Left lung (tissue), 14 donors: Measurements from ENCODE around the gene ZNF555. TPM values are rescaled to one million over a fixed set of nuclear protein-coding genes. Genes with fewer than 3 reads are reported as not detected.
"Not testable (repeated sequence)": the region's sequence is repeated elsewhere in the genome, so short reads cannot be mapped to it uniquely, and the experiment has no call there.

Experiments used
- ATAC-seq: fragments of 200-7000 bp; cut with Tn5 transposase; one replicate; pipeline ENCODE4 v1.9.1; 2020; ENCODE audit warnings: moderate library complexity
- DNase-seq, 4 donors: peaks; one replicate each; pipeline ENCODE4 v3.0.0-alpha.2; 2013 to 2020
- H3K27ac ChIP-seq, 2 donors: fragments of 200-600 bp; sonication (generic) in 1 of 2; one replicate each; pipeline versions ENCODE4 v1.5.0 to v1.8.0; 2020 to 2021
- H3K27me3 ChIP-seq, 2 donors: fragments of 200-600 bp; sonication (generic) in 1 of 2; one replicate each; pipeline versions ENCODE4 v1.5.0 to v1.8.0; 2020 to 2021
- H3K36me3 ChIP-seq, 2 donors: fragments of 200-600 bp; sonication (generic) in 1 of 2; one replicate each; pipeline versions ENCODE4 v1.5.0 to v1.8.0; 2020 to 2021
- H3K4me1 ChIP-seq, 2 donors: fragments of 200-600 bp; one replicate each; pipeline ENCODE4 v1.8.0; 2021
- H3K4me3 ChIP-seq, 2 donors: fragments of 200-600 bp; sonication (generic) in 1 of 2; one replicate each; pipeline versions ENCODE4 v1.5.0 to v1.8.0; 2020 to 2021; ENCODE audit warnings: mild to moderate bottlenecking in 1 of 2
- H3K9me3 ChIP-seq, 2 donors: fragments of 200-600 bp; sonication (generic) in 1 of 2; one replicate each; pipeline versions ENCODE4 v1.5.0 to v1.8.0; 2020 to 2021
- CTCF ChIP-seq, 2 donors: fragments of 200-600 bp; sonication (generic) in 1 of 2; IDR thresholded peaks; one replicate each; pipeline versions ENCODE4 v1.5.0 to v1.8.0; 2021; ENCODE audit warnings: antibody characterized with exemption in 2 of 2
- intact Hi-C, 2 donors: fragments of 100-400 bp; cut with DNase I; formaldehyde crosslinking; loops; one replicate each; pipeline versions ENCODE4 v1.11.2 to v1.14.2; 2022
- long read RNA-seq, 12 donors: library from polyadenylated mRNA in 2 of 12; unstranded in 2 of 12; transcript quantifications; one replicate each; pipeline ENCODE4 v2.0.0 and lab custom pipeline, GENCODE V29; 2019 to 2026
- polyA plus RNA-seq, 6 donors: library from polyadenylated mRNA; unstranded; fragments of 120-200 nt; gene quantifications; one replicate each; pipeline ENCODE4 v1.2.1, GENCODE V29; 2013; ENCODE audit not compliant: insufficient read length in 6 of 6
- total RNA-seq, 2 donors: library from RNA; stranded (reverse); fragmentation: NEBNext Ultra II Directional; extraction: Animal tissue kit (Norgen Biotek cat#: 25700); gene quantifications; one replicate each; pipeline ENCODE4 v1.2.1, GENCODE V29; 2021
- donor health status: DM: no; HTN: yes; CAD: no.
- donor health status: DM: no; HTN: no; CAD: no.

Gene ZNF555
- total RNA-seq (1 to 10 TPM; 6.2 to 6.6 TPM), polyA plus RNA-seq (10 to 100 TPM in 1 of 6 donors, 1 to 10 TPM in 5; 8.8 to 10.6 (median 9.2) TPM)
- long read RNA-seq, donor 1, full-length matches to known transcripts, result 7 of 7 reads
- long read RNA-seq, donor 1, partial matches to known transcripts, result 0 of 7 reads
- long read RNA-seq, donor 1, other reads (novel, unspliced or antisense), result 0 of 7 reads
- long read RNA-seq, donor 2, full-length matches to known transcripts, result 3 of 3 reads
- long read RNA-seq, donor 2, partial matches to known transcripts, result 0 of 3 reads
- long read RNA-seq, donor 2, other reads (novel, unspliced or antisense), result 0 of 3 reads
- long read RNA-seq, donor 3, full-length matches to known transcripts, result 1 of 1 reads
- long read RNA-seq, donor 3, partial matches to known transcripts, result 0 of 1 reads
- long read RNA-seq, donor 3, other reads (novel, unspliced or antisense), result 0 of 1 reads
- long read RNA-seq, donor 4, full-length matches to known transcripts, result 2 of 3 reads
- long read RNA-seq, donor 4, partial matches to known transcripts, result 1 of 3 reads
- long read RNA-seq, donor 4, other reads (novel, unspliced or antisense), result 0 of 3 reads
- long read RNA-seq, donor 5, full-length matches to known transcripts, result 5 of 5 reads
- long read RNA-seq, donor 5, partial matches to known transcripts, result 0 of 5 reads
- long read RNA-seq, donor 5, other reads (novel, unspliced or antisense), result 0 of 5 reads
- long read RNA-seq, donor 6, full-length matches to known transcripts, result 6 of 6 reads
- long read RNA-seq, donor 6, partial matches to known transcripts, result 0 of 6 reads
- long read RNA-seq, donor 6, other reads (novel, unspliced or antisense), result 0 of 6 reads
- long read RNA-seq, donor 7, full-length matches to known transcripts, result 2 of 2 reads
- long read RNA-seq, donor 7, partial matches to known transcripts, result 0 of 2 reads
- long read RNA-seq, donor 7, other reads (novel, unspliced or antisense), result 0 of 2 reads
- long read RNA-seq, donor 8, full-length matches to known transcripts, result 2 of 2 reads
- long read RNA-seq, donor 8, partial matches to known transcripts, result 0 of 2 reads
- long read RNA-seq, donor 8, other reads (novel, unspliced or antisense), result 0 of 2 reads
- long read RNA-seq, donor 9, result 0 reads
- long read RNA-seq, donor 10, partial matches to known transcripts, result 0 of 1 reads
- long read RNA-seq, donor 10, other reads (novel, unspliced or antisense), result 1 of 1 reads
- long read RNA-seq, donor 11, result 0 reads
- long read RNA-seq, donor 12, full-length matches to known transcripts, result 2 of 2 reads
- long read RNA-seq, donor 12, partial matches to known transcripts, result 0 of 2 reads
- long read RNA-seq, donor 12, other reads (novel, unspliced or antisense), result 0 of 2 reads

DNA sequence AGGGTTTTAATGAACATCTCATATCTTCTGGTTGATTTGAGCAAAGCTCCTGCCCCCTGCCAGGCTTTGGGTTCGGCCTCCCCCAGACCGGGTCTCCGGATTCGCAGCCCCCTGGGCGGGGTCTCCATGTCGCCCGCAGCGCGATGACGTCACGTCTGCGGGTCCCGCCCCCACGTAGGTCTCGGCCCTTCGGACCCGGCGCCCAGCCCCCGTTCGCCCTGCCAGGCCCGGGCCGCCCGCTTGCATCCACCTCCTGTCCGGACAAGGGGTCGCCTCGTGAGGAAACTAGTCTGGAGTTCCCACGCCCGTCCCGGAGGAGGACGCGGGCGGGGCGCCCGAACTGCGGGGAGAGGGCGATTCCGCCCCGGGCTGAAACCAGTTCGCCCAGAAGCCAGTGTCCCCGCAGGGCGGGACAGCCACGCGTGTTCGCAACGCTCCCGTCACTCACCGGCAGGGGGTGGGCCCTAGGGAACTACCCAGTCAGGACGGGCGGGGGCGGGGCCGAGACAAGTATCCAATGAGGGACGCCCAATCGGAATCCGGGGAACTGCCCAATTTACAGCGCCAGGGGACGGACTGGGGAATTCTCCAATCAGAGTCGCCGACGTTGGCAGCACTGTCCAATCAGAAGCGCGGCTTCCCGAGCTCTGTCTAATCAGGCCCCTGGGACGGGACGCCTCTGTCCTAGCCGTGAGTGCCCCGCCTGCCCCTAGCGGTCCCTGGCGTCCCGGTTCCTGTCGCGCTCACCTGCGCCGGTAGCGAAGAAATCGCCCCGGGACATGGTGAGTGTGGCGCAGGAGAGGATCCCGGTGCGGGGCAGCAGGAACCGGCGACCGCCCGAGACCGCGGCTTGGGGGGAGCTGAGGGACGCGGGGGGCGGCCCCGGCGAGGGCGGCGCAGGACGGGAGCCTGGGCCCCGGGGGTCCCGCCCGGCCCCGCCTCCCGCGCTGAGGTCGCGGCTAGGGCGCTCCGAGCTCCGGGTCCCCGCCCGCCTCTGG lies at the start of gene ZNF555:
Gene ZNF555, plus strand, starts transcription at position 682 of the 998 bp plus-strand sequence. Its CDS starts 98 bp downstream, at position 780.
- peak within 1 kb of the TSS; percentile 90 to 95 for H3K27ac ChIP-seq
- ATAC-seq, result peak; percentile 99
- H3K4me1 ChIP-seq, result peaks cover 6 to 19% of the 10 kb centered on the region in 2 donors
- peak; percentile 49 to 63 for TF ChIP-seq CTCF (IDR thresholded peaks at IDR 0.05)
- peak; percentile 96 to 99 (median 99) for DNase-seq
- H3K36me3 ChIP-seq, result peaks cover 0 to 11% of the 10 kb centered on the region in 2 donors
- intact Hi-C loops, result no loop called here
- no peaks in the 10 kb centered on the region for H3K27me3 ChIP-seq
- peak within 1 kb of the TSS; percentile 72 to 74 for H3K4me3 ChIP-seq
- peaks cover 0 to 40% of the 10 kb centered on the region in 2 donors for H3K9me3 ChIP-seq

GRCh38 chr19:2791876-2792275 lies 49.4 kb upstream of the ZNF555 start:
- peaks cover 0 to 60% of the 10 kb centered on the region in 2 donors for H3K36me3 ChIP-seq
- peaks cover 0 to 4% of the 10 kb centered on the region in 2 donors for H3K4me1 ChIP-seq
- TF ChIP-seq CTCF (IDR thresholded peaks at IDR 0.05), result no peak
- DNase-seq, result no peak
- H3K4me3 ChIP-seq, result no peak overlapping the region
- no peaks in the 10 kb centered on the region for H3K27me3 ChIP-seq
- no peaks in the 10 kb centered on the region for H3K9me3 ChIP-seq
- no peak for ATAC-seq
- no peak overlapping the region for H3K27ac ChIP-seq
- intact Hi-C loops, result no loop called here

- H3K36me3 ChIP-seq, result peaks cover 0 to 67% of the 10 kb centered on the region in 2 donors
- intact Hi-C loops, result not testable (repeated sequence)
Observed at GRCh38 chr19:2792666-2793065, 48.6 kb upstream of the ZNF555 start.

GRCh38 chr19:2793126-2793525 lies 48.1 kb upstream of the ZNF555 start:
- H3K4me1 ChIP-seq, result no peaks in the 10 kb centered on the region
- TF ChIP-seq CTCF (IDR thresholded peaks at IDR 0.05), result no peak
- intact Hi-C loops, result no loop called here

More at GRCh38 chr19:2792666-2793065, 48.6 kb upstream of the ZNF555 start:
- DNase-seq, H3K27me3 ChIP-seq, ATAC-seq, H3K4me1 ChIP-seq, H3K9me3 ChIP-seq, H3K27ac ChIP-seq, H3K4me3 ChIP-seq: not testable (repeated sequence)

More at GRCh38 chr19:2793126-2793525, 48.1 kb upstream of the ZNF555 start:
- ATAC-seq, result no peak
- Histone ChIP-seq H3K9me3 (no peaks in the 10 kb centered on the region), H3K4me3 (no peak overlapping the region), H3K36me3 (peaks cover 0 to 72% of the 10 kb centered on the region in 2 donors), H3K27me3 (no peaks in the 10 kb centered on the region), H3K27ac (no peak overlapping the region)
- no peak for DNase-seq
